Measurements from ENCODE around the gene ISG20.

The ISG20 gene

GRCh38 chr15:88655103-88655553 lies 16.3 kb downstream of the ISG20 start:
- Histone ChIP-seq H3K9me3 (ENCODE audit: control insufficient read depth, insufficient read depth, low read length) (no peaks in the 10 kb centered on the region), H3K4me1 (ENCODE audit: control insufficient read depth, insufficient read depth, low read length) (no peaks in the 10 kb centered on the region), H3K27ac (ENCODE audit: low read length) (no peak overlapping the region), H3K36me3 (ENCODE audit: control insufficient read depth, insufficient read depth, low read length) (no peaks in the 10 kb centered on the region), H3K4me3 (ENCODE audit: low read length) (no peak overlapping the region), H3K27me3 (ENCODE audit: control insufficient read depth, insufficient read depth, low read length) (no peaks in the 10 kb centered on the region)
- no CpG with 5 or more reads among the region's 14 CpGs for WGBS (ENCODE audit: insufficient coverage, insufficient read length)
- no peak for DNase-seq (ENCODE audit: low read depth, low spot score)

GRCh38 chr15:88655800-88656488 lies 17.1 kb downstream of the ISG20 start:
- Histone ChIP-seq H3K4me3 (ENCODE audit: low read length) (no peak overlapping the region), H3K4me1 (ENCODE audit: control insufficient read depth, insufficient read depth, low read length) (no peaks in the 10 kb centered on the region), H3K27me3 (ENCODE audit: control insufficient read depth, insufficient read depth, low read length) (no peaks in the 10 kb centered on the region), H3K36me3 (ENCODE audit: control insufficient read depth, insufficient read depth, low read length) (no peaks in the 10 kb centered on the region), H3K9me3 (ENCODE audit: control insufficient read depth, insufficient read depth, low read length) (no peaks in the 10 kb centered on the region), H3K27ac (ENCODE audit: low read length) (no peak overlapping the region)
- no peak for DNase-seq (ENCODE audit: low read depth, low spot score)
- WGBS (ENCODE audit: insufficient coverage, insufficient read length) = no CpG with 5 or more reads among the region's 8 CpGs

GRCh38 chr15:88656760-88657221 lies 18.0 kb downstream of the ISG20 start:
- no peaks in the 10 kb centered on the region for H3K27me3 ChIP-seq (ENCODE audit: control insufficient read depth, insufficient read depth, low read length)
- no peaks in the 10 kb centered on the region for H3K36me3 ChIP-seq (ENCODE audit: control insufficient read depth, insufficient read depth, low read length)
- no peak overlapping the region for H3K4me3 ChIP-seq (ENCODE audit: low read length)
- H3K9me3 ChIP-seq (ENCODE audit: control insufficient read depth, insufficient read depth, low read length) = no peaks in the 10 kb centered on the region
- DNase-seq (ENCODE audit: low read depth, low spot score) = no peak
- H3K4me1 ChIP-seq (ENCODE audit: control insufficient read depth, insufficient read depth, low read length) = no peaks in the 10 kb centered on the region
- WGBS (ENCODE audit: insufficient coverage, insufficient read length) = no CpG with 5 or more reads among the region's 10 CpGs
- H3K27ac ChIP-seq (ENCODE audit: low read length) = no peak overlapping the region

- no CpG with 5 or more reads among the region's 13 CpGs for WGBS (ENCODE audit: insufficient coverage, insufficient read length)
- H3K4me3 ChIP-seq (ENCODE audit: low read length) = no peak overlapping the region
Observed at GRCh38 chr15:88657326-88658069, 18.7 kb downstream of the ISG20 start.

GRCh38 chr15:88658070-88658965 lies 19.5 kb downstream of the ISG20 start:
- no peaks in the 10 kb centered on the region for H3K4me1 ChIP-seq (ENCODE audit: control insufficient read depth, insufficient read depth, low read length)
- H3K36me3 ChIP-seq (ENCODE audit: control insufficient read depth, insufficient read depth, low read length) = no peaks in the 10 kb centered on the region
- no peak for DNase-seq (ENCODE audit: low read depth, low spot score)
- no peak overlapping the region for H3K4me3 ChIP-seq (ENCODE audit: low read length)
- no peak overlapping the region for H3K27ac ChIP-seq (ENCODE audit: low read length)
- no peaks in the 10 kb centered on the region for H3K27me3 ChIP-seq (ENCODE audit: control insufficient read depth, insufficient read depth, low read length)
- 100% methylated on average over 1 of the region's 13 CpGs for WGBS (ENCODE audit: insufficient coverage, insufficient read length)
- no peaks in the 10 kb centered on the region for H3K9me3 ChIP-seq (ENCODE audit: control insufficient read depth, insufficient read depth, low read length)

More at GRCh38 chr15:88657326-88658069, 18.7 kb downstream of the ISG20 start:
- DNase-seq (ENCODE audit: low read depth, low spot score) = peak; percentile 25
- H3K9me3 ChIP-seq (ENCODE audit: control insufficient read depth, insufficient read depth, low read length) = no peaks in the 10 kb centered on the region
- H3K4me1 ChIP-seq (ENCODE audit: control insufficient read depth, insufficient read depth, low read length) = no peaks in the 10 kb centered on the region
- H3K27me3 ChIP-seq (ENCODE audit: control insufficient read depth, insufficient read depth, low read length) = no peaks in the 10 kb centered on the region
- no peak overlapping the region for H3K27ac ChIP-seq (ENCODE audit: low read length)
- H3K36me3 ChIP-seq (ENCODE audit: control insufficient read depth, insufficient read depth, low read length) = no peaks in the 10 kb centered on the region

GRCh38 chr15:88658972-88659931 lies 20.4 kb downstream of the ISG20 start:
- WGBS (ENCODE audit: insufficient coverage, insufficient read length) = no CpG with 5 or more reads among the region's 18 CpGs
- Histone ChIP-seq H3K36me3 (ENCODE audit: control insufficient read depth, insufficient read depth, low read length) (no peaks in the 10 kb centered on the region), H3K9me3 (ENCODE audit: control insufficient read depth, insufficient read depth, low read length) (no peaks in the 10 kb centered on the region), H3K27ac (ENCODE audit: low read length) (no peak overlapping the region), H3K4me3 (ENCODE audit: low read length) (no peak overlapping the region), H3K27me3 (ENCODE audit: control insufficient read depth, insufficient read depth, low read length) (no peaks in the 10 kb centered on the region), H3K4me1 (ENCODE audit: control insufficient read depth, insufficient read depth, low read length) (no peaks in the 10 kb centered on the region)
- no peak for DNase-seq (ENCODE audit: low read depth, low spot score)

GRCh38 chr15:88661041-88661700 lies 22.4 kb downstream of the ISG20 start:
- H3K27me3 ChIP-seq (ENCODE audit: control insufficient read depth, insufficient read depth, low read length) = no peaks in the 10 kb centered on the region
- DNase-seq (ENCODE audit: low read depth, low spot score) = no peak
- H3K9me3 ChIP-seq (ENCODE audit: control insufficient read depth, insufficient read depth, low read length) = no peaks in the 10 kb centered on the region
- H3K27ac ChIP-seq (ENCODE audit: low read length) = no peak overlapping the region
- H3K4me1 ChIP-seq (ENCODE audit: control insufficient read depth, insufficient read depth, low read length) = no peaks in the 10 kb centered on the region
- H3K4me3 ChIP-seq (ENCODE audit: low read length) = no peak overlapping the region
- no peaks in the 10 kb centered on the region for H3K36me3 ChIP-seq (ENCODE audit: control insufficient read depth, insufficient read depth, low read length)

- DNase-seq (ENCODE audit: low read depth, low spot score) = no peak
- Histone ChIP-seq H3K4me3 (ENCODE audit: low read length) (no peak overlapping the region), H3K4me1 (ENCODE audit: control insufficient read depth, insufficient read depth, low read length) (no peaks in the 10 kb centered on the region), H3K9me3 (ENCODE audit: control insufficient read depth, insufficient read depth, low read length) (no peaks in the 10 kb centered on the region), H3K27me3 (ENCODE audit: control insufficient read depth, insufficient read depth, low read length) (no peaks in the 10 kb centered on the region), H3K27ac (ENCODE audit: low read length) (no peak overlapping the region), H3K36me3 (ENCODE audit: control insufficient read depth, insufficient read depth, low read length) (no peaks in the 10 kb centered on the region)
- WGBS (ENCODE audit: insufficient coverage, insufficient read length) = no CpG with 5 or more reads among the region's 4 CpGs
Observed at GRCh38 chr15:88661761-88662556, 23.1 kb downstream of the ISG20 start.

- H3K4me3 ChIP-seq (ENCODE audit: low read length) = no peak overlapping the region
- H3K4me1 ChIP-seq (ENCODE audit: control insufficient read depth, insufficient read depth, low read length) = no peaks in the 10 kb centered on the region
- H3K36me3 ChIP-seq (ENCODE audit: control insufficient read depth, insufficient read depth, low read length) = no peaks in the 10 kb centered on the region
- DNase-seq (ENCODE audit: low read depth, low spot score) = no peak
- no peaks in the 10 kb centered on the region for H3K27me3 ChIP-seq (ENCODE audit: control insufficient read depth, insufficient read depth, low read length)
- no peaks in the 10 kb centered on the region for H3K9me3 ChIP-seq (ENCODE audit: control insufficient read depth, insufficient read depth, low read length)
- no peak overlapping the region for H3K27ac ChIP-seq (ENCODE audit: low read length)
- no CpG with 5 or more reads among the region's 6 CpGs for WGBS (ENCODE audit: insufficient coverage, insufficient read length)
Observed at GRCh38 chr15:88663141-88663621, 24.4 kb downstream of the ISG20 start.

Data from iPS DF 6.9 (cell line).